ENCODE data around the gene RIC3.

RIC3 gene

GRCh38 chr11:8092587-8093424 is 76.0 kb downstream of the RIC3 start:
- ChIA-PET CTCF (interaction anchor here (0.9 to 2.8 kb wide), 3 partner anchors 72 to 86 kb away, joined by 3 to 25 read pairs (median 8); no protein-coding TSS in a partner anchor), POLR2A (no interaction called here)
- peak; percentile 72 for DNase-seq (ENCODE audit: extremely low spot score)
- TF ChIP-seq LEF1 (IDR thresholded peaks at IDR 0.05; ENCODE audit: borderline replicate concordance) (no peak), ZNF384 (IDR thresholded peaks at IDR 0.05) (no peak), TARDBP (IDR thresholded peaks at IDR 0.05) (no peak), FOXK2 (IDR thresholded peaks at IDR 0.05) (no peak), ELF4 (IDR thresholded peaks at IDR 0.05) (no peak), L3MBTL2 (conservative IDR thresholded peaks at IDR 0.05) (no peak), SUZ12 (IDR thresholded peaks at IDR 0.05) (no peak), NFRKB (IDR thresholded peaks at IDR 0.05) (no peak), PKNOX1 (IDR thresholded peaks at IDR 0.05) (no peak), BHLHE40 (IDR thresholded peaks at IDR 0.05; ENCODE audit: borderline replicate concordance) (no peak), CTBP1 (IDR thresholded peaks at IDR 0.05; ENCODE audit: borderline replicate concordance) (no peak), HDGF (IDR thresholded peaks at IDR 0.05; ENCODE audit: borderline replicate concordance) (no peak), ARNT (IDR thresholded peaks at IDR 0.05) (no peak), FOXA1 (IDR thresholded peaks at IDR 0.05) (no peak), SP1 (IDR thresholded peaks at IDR 0.05) (no peak), FOXM1 (IDR thresholded peaks at IDR 0.05; ENCODE audit: borderline replicate concordance) (no peak)

- ChIA-PET POLR2A (no interaction called here), CTCF (interaction anchor here (1.5 to 3.9 kb wide), 3 partner anchors 59 to 85 kb away, joined by 7 to 31 read pairs (median 25); no protein-coding TSS in a partner anchor)
- DNase-seq (ENCODE audit: extremely low spot score): no peak
- TF ChIP-seq TARDBP (IDR thresholded peaks at IDR 0.05) (no peak), ELF4 (IDR thresholded peaks at IDR 0.05) (no peak), FOXK2 (IDR thresholded peaks at IDR 0.05) (no peak), LEF1 (IDR thresholded peaks at IDR 0.05; ENCODE audit: borderline replicate concordance) (no peak), PKNOX1 (IDR thresholded peaks at IDR 0.05) (no peak), BHLHE40 (IDR thresholded peaks at IDR 0.05; ENCODE audit: borderline replicate concordance) (no peak), L3MBTL2 (conservative IDR thresholded peaks at IDR 0.05) (no peak), SUZ12 (IDR thresholded peaks at IDR 0.05) (no peak), NFRKB (IDR thresholded peaks at IDR 0.05) (no peak), HDGF (IDR thresholded peaks at IDR 0.05; ENCODE audit: borderline replicate concordance) (no peak), FOXM1 (IDR thresholded peaks at IDR 0.05; ENCODE audit: borderline replicate concordance) (no peak), ARNT (IDR thresholded peaks at IDR 0.05) (no peak), CTBP1 (IDR thresholded peaks at IDR 0.05; ENCODE audit: borderline replicate concordance) (no peak), FOXA1 (IDR thresholded peaks at IDR 0.05) (no peak)
These were observed 77.1 kb downstream of the RIC3 start for GRCh38 chr11:8091721-8092120.

GRCh38 chr11:8090756-8091155 is 78.1 kb downstream of the RIC3 start:
- ChIA-PET POLR2A (interaction anchor here (0.6 to 1.2 kb wide), 4 partner anchors 9 to 494 kb away, joined by 3 to 4 read pairs (median 4); partner anchors contain the start of gene TUB), CTCF (interaction anchor here (0.5 to 3.9 kb wide), 15 partner anchors 9 to 460 kb away, joined by 3 to 31 read pairs (median 6); partner anchors contain the start of gene TUB)
- TF ChIP-seq TARDBP (IDR thresholded peaks at IDR 0.05) (no peak), FOXA1 (IDR thresholded peaks at IDR 0.05) (no peak), FOXM1 (IDR thresholded peaks at IDR 0.05; ENCODE audit: borderline replicate concordance) (no peak), LEF1 (IDR thresholded peaks at IDR 0.05; ENCODE audit: borderline replicate concordance) (no peak), FOXK2 (IDR thresholded peaks at IDR 0.05) (no peak), BHLHE40 (IDR thresholded peaks at IDR 0.05; ENCODE audit: borderline replicate concordance) (no peak), HDGF (IDR thresholded peaks at IDR 0.05; ENCODE audit: borderline replicate concordance) (no peak), PKNOX1 (IDR thresholded peaks at IDR 0.05) (no peak), ELF4 (IDR thresholded peaks at IDR 0.05) (no peak), SP1 (IDR thresholded peaks at IDR 0.05) (no peak), ARNT (IDR thresholded peaks at IDR 0.05) (no peak), NFRKB (IDR thresholded peaks at IDR 0.05) (no peak), SUZ12 (IDR thresholded peaks at IDR 0.05) (no peak), L3MBTL2 (conservative IDR thresholded peaks at IDR 0.05) (no peak), ZNF384 (IDR thresholded peaks at IDR 0.05) (no peak), CTBP1 (IDR thresholded peaks at IDR 0.05; ENCODE audit: borderline replicate concordance) (no peak)
- peak; percentile 46 for DNase-seq (ENCODE audit: extremely low spot score)

DNA sequence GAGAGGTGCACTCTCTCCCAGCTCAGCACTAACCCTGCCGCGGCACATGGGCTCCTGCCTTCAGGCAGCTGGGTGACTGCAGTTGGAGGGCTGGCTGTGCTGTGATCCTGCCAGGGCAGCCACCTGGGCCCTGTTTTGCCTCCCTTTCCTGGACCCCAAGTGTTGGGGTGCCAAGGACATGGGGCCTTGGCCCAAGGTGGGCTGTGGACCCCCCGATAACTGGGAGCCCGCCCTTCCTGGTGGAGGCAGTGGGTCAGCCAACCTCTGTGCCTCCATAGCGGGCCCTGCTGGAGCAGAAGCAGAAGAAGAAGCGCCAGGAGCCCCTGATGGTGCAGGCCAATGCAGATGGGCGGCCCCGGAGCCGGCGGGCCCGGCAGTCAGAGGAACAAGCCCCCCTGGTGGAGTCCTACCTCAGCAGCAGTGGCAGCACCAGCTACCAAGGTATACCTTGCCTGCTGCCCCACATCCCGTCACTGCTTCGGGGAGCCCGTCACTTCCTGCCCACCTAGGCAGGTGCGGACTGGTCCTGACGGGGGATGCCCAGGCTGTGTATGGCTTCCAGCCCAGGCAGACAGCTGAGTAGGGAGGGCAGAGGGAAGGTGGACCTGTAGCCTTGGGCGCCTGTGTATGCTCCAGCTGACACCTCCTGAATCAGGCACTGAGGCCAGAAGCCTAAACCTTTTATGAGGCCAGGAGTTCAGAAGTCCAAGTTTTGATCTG is 78.9 kb downstream of the RIC3 start:
- TF ChIP-seq ARNT (IDR thresholded peaks at IDR 0.05): no peak
- no peak for TF ChIP-seq L3MBTL2 (conservative IDR thresholded peaks at IDR 0.05)
- no peak for TF ChIP-seq FOXM1 (IDR thresholded peaks at IDR 0.05; ENCODE audit: borderline replicate concordance)
- TF ChIP-seq CTBP1 (IDR thresholded peaks at IDR 0.05; ENCODE audit: borderline replicate concordance): no peak
- no peak for TF ChIP-seq NFRKB (IDR thresholded peaks at IDR 0.05)
- TF ChIP-seq ELF4 (IDR thresholded peaks at IDR 0.05): no peak
- no peak for TF ChIP-seq SP1 (IDR thresholded peaks at IDR 0.05)
- no peak for TF ChIP-seq ZNF384 (IDR thresholded peaks at IDR 0.05)
- TF ChIP-seq FOXA1 (IDR thresholded peaks at IDR 0.05): no peak
- no peak for TF ChIP-seq HDGF (IDR thresholded peaks at IDR 0.05; ENCODE audit: borderline replicate concordance)
- no peak for TF ChIP-seq BHLHE40 (IDR thresholded peaks at IDR 0.05; ENCODE audit: borderline replicate concordance)
- TF ChIP-seq LEF1 (IDR thresholded peaks at IDR 0.05; ENCODE audit: borderline replicate concordance): no peak
- POLR2A ChIA-PET: interaction anchor here (0.6 to 1.2 kb wide), 2 partner anchors 57 to 495 kb away, joined by 4 read pairs; no protein-coding TSS in a partner anchor
- no peak for DNase-seq (ENCODE audit: extremely low spot score)
- CTCF ChIA-PET: interaction anchor here (0.5 to 3.9 kb wide), 17 partner anchors 8 to 461 kb away, joined by 3 to 31 read pairs (median 6); partner anchors contain the start of gene TUB
